B cell (primary cell): ENCODE measurements around the gene RNF112.

Source experiments
- EZH2 ChIP-seq: IDR thresholded peaks from 2 replicates; pipeline ENCODE4 v1.6.1; 2012; ENCODE audit warnings: borderline replicate concordance, low read depth, mild to moderate bottlenecking, moderate library complexity, low read length; ENCODE audit not compliant: insufficient read depth, poor library complexity, severe bottlenecking
- TF ChIP-seq, protein P1 (sequence below): fragments of 200-600 bp; IDR thresholded peaks from one replicate; pipeline ENCODE4 v1.8.0; 2022; ENCODE audit warnings: antibody characterized with exemption, mild to moderate bottlenecking

DNA sequence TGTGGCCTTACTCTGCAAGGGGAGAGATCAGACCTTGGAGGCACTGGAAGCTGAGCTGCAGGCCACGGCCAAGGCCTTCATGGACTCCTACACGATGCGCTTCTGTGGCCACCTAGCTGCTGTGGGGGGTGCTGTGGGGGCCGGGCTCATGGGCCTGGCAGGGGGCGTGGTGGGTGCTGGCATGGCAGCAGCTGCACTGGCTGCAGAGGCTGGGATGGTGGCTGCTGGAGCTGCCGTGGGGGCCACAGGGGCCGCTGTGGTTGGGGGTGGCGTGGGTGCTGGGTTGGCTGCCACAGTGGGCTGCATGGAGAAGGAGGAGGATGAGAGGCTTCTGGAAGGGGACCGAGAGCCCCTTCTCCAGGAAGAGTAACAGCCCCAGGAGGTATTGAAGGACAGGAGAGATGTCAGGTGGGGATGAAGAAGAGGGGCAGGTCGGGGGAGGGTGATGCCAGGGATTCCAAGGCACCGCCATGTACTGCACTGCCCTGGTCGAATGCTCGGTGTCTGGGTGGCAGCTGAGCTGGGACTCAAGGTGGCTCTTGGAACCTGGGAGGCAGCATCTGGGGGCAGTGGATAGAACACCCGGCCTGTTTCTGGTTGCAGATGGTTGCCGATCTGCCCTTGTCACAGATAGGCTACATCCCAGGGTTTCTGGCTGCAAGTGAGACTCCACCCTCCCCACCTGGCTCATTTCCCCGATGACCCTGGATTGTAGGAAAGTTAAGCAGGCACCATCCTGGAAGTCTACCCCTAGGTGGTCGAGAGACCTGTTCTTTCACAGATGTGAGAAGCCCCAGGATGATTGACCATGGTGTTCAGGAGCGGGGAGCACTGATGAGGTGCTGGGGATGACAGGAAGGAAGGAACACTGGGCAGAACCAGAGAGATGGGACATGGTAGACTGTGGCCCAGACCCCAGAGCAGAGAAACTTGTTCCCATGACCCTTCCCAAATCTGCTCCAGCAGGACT lies 5.1 kb downstream of the RNF112 start:
- TF ChIP-seq EZH2, result no peak
- TF ChIP-seq, protein P1, sequence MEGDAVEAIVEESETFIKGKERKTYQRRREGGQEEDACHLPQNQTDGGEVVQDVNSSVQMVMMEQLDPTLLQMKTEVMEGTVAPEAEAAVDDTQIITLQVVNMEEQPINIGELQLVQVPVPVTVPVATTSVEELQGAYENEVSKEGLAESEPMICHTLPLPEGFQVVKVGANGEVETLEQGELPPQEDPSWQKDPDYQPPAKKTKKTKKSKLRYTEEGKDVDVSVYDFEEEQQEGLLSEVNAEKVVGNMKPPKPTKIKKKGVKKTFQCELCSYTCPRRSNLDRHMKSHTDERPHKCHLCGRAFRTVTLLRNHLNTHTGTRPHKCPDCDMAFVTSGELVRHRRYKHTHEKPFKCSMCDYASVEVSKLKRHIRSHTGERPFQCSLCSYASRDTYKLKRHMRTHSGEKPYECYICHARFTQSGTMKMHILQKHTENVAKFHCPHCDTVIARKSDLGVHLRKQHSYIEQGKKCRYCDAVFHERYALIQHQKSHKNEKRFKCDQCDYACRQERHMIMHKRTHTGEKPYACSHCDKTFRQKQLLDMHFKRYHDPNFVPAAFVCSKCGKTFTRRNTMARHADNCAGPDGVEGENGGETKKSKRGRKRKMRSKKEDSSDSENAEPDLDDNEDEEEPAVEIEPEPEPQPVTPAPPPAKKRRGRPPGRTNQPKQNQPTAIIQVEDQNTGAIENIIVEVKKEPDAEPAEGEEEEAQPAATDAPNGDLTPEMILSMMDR, result no peak
